CD8-positive, alpha-beta memory T cell (primary cell): ENCODE measurements around the gene CAPN3. TPM values are rescaled to one million over a fixed set of nuclear protein-coding genes. Genes with fewer than 3 reads are reported as not detected.

Experiments
- CTCF ChIA-PET: fragments of 350-600 bp; sonication (Branson Sonifier 250); formaldehyde crosslinking; loops from one replicate; lab custom pipeline; 2021; ENCODE audit warnings: antibody characterized with exemption; lab: Charles Lee
- POLR2A ChIA-PET: fragments of 350-600 bp; sonication (Branson Sonifier 250); formaldehyde crosslinking; loops from one replicate; lab custom pipeline; 2021; ENCODE audit warnings: antibody characterized with exemption; lab: Charles Lee
- DNase-seq, 5 donors: peaks; one replicate each; pipeline versions ENCODE4 v3.0.0 to v3.0.0-alpha.2; 2020 to 2022; ENCODE audit warnings: mixed read lengths in 1 of 5
- H3K27ac ChIP-seq: one replicate; pipeline ENCODE4 v1.7.0; 2013; ENCODE audit warnings: low read depth, mild to moderate bottlenecking, low read length, moderate library complexity
- H3K27me3 ChIP-seq: 2 replicates; pipeline ENCODE4 v1.7.0; 2013; ENCODE audit warnings: low read length, mild to moderate bottlenecking; ENCODE audit not compliant: insufficient read depth, poor library complexity, severe bottlenecking
- H3K36me3 ChIP-seq: 2 replicates; pipeline ENCODE4 v1.7.0; 2013; ENCODE audit warnings: mild to moderate bottlenecking, low read length, moderate library complexity; ENCODE audit not compliant: insufficient read depth
- H3K4me1 ChIP-seq: 2 replicates; pipeline ENCODE4 v1.7.0; 2013; ENCODE audit warnings: mild to moderate bottlenecking, low read length, moderate library complexity; ENCODE audit not compliant: insufficient read depth
- H3K4me3 ChIP-seq: 2 replicates; pipeline ENCODE4 v1.7.0; 2013; ENCODE audit warnings: mild to moderate bottlenecking, low read length
- H3K9me3 ChIP-seq: 2 replicates; pipeline ENCODE4 v1.7.0; 2013; ENCODE audit warnings: mild to moderate bottlenecking, low read length
- H3K27ac Mint-ChIP-seq, 8 donors: one replicate each; pipeline ENCODE4 v1.8.0; 2020 to 2021; ENCODE audit warnings: mixed read lengths in 8 of 8, mild to moderate bottlenecking in 6 of 8, inconsistent platforms in 3 of 8, moderate library complexity in 3 of 8
- H3K27me3 Mint-ChIP-seq, 2 donors: one replicate each; pipeline ENCODE4 v1.8.0; 2020 to 2021; ENCODE audit warnings: mixed read lengths in 2 of 2, mild to moderate bottlenecking in 1 of 2, moderate library complexity in 1 of 2
- H3K36me3 Mint-ChIP-seq, 3 donors: one replicate each; pipeline ENCODE4 v1.8.0; 2020 to 2021; ENCODE audit warnings: mixed read lengths in 3 of 3, inconsistent platforms in 1 of 3, mild to moderate bottlenecking in 1 of 3
- H3K4me1 Mint-ChIP-seq, 3 donors: one replicate each; pipeline ENCODE4 v1.8.0; 2020 to 2021; ENCODE audit warnings: mixed read lengths in 3 of 3, inconsistent platforms in 1 of 3, mild to moderate bottlenecking in 1 of 3
- H3K4me3 Mint-ChIP-seq, 7 donors: one replicate each; pipeline ENCODE4 v1.8.0; 2020 to 2021; ENCODE audit warnings: mixed read lengths in 7 of 7, mild to moderate bottlenecking in 6 of 7, moderate library complexity in 4 of 7, inconsistent platforms in 2 of 7
- H3K9me3 Mint-ChIP-seq, 5 donors: one replicate each; pipeline ENCODE4 v1.8.0; 2020 to 2022; ENCODE audit warnings: mixed read lengths in 5 of 5, mild to moderate bottlenecking in 3 of 5, moderate library complexity in 2 of 5, inconsistent platforms in 1 of 5
- polyA plus RNA-seq: library from polyadenylated mRNA; unstranded; fragments of 300-500 nt; fragmentation: Illumina TruSeq; gene quantifications from one replicate; pipeline ENCODE4 v1.2.3, GENCODE V29; 2021
- total RNA-seq, 2 experiments: library from RNA; stranded (reverse); gene quantifications; one replicate each; pipeline ENCODE4 v1.2.3, GENCODE V29; 2021

CAPN3 gene
- total and polyA plus RNA-seq, 3 experiments from 2014 or later, result 1.1 to 4.3 (median 3.3) TPM

- Histone ChIP-seq H3K27ac (no peak overlapping the region), H3K36me3 (peaks cover 40% of the 10 kb centered on the region), H3K4me3 (no peak overlapping the region), H3K27me3 (no peaks in the 10 kb centered on the region), H3K9me3 (no peaks in the 10 kb centered on the region), H3K4me1 (no peaks in the 10 kb centered on the region)
- peaks cover 0 to 10% (median 0%) of the 10 kb centered on the region in 3 donors for H3K4me1 Mint-ChIP-seq
- ChIA-PET CTCF (no interaction called here), POLR2A (no interaction called here)
- H3K27me3 Mint-ChIP-seq, result no peaks in the 10 kb centered on the region
- H3K27ac Mint-ChIP-seq, result no peak overlapping the region
- H3K36me3 Mint-ChIP-seq, result peaks cover 9 to 80% (median 35%) of the 10 kb centered on the region in 3 donors
- no peak overlapping the region for H3K4me3 Mint-ChIP-seq
- DNase-seq, result no peak
- H3K9me3 Mint-ChIP-seq, result no peaks in the 10 kb centered on the region
Observed at GRCh38 chr15:42447599-42447998, 88.3 kb downstream of the CAPN3 start.

- no peaks in the 10 kb centered on the region for H3K27me3 ChIP-seq
- H3K36me3 ChIP-seq, result peaks cover 40% of the 10 kb centered on the region
- no peaks in the 10 kb centered on the region for H3K9me3 Mint-ChIP-seq
- no peaks in the 10 kb centered on the region for H3K4me1 ChIP-seq
- H3K27me3 Mint-ChIP-seq, result no peaks in the 10 kb centered on the region
- peak overlapping the region in 2 of 8 donors; percentile 2 to 42 for H3K27ac Mint-ChIP-seq
- no peaks in the 10 kb centered on the region for H3K9me3 ChIP-seq
- H3K4me3 Mint-ChIP-seq, result no peak overlapping the region
- peaks cover 0 to 10% (median 0%) of the 10 kb centered on the region in 3 donors for H3K4me1 Mint-ChIP-seq
- DNase-seq, result no peak
- ChIA-PET POLR2A (no interaction called here), CTCF (no interaction called here)
- H3K36me3 Mint-ChIP-seq, result peaks cover 9 to 80% (median 35%) of the 10 kb centered on the region in 3 donors
- no peak overlapping the region for H3K27ac ChIP-seq
- H3K4me3 ChIP-seq, result no peak overlapping the region
Observed at GRCh38 chr15:42448281-42448680, 89.0 kb downstream of the CAPN3 start.

GRCh38 chr15:42449770-42450424, 90.6 kb downstream of the CAPN3 start:
- H3K4me3 ChIP-seq, result no peak overlapping the region
- ChIA-PET POLR2A (no interaction called here), CTCF (no interaction called here)
- Mint-ChIP-seq H3K27me3 (no peaks in the 10 kb centered on the region), H3K4me3 (no peak overlapping the region), H3K4me1 (peaks cover 0 to 14% (median 0%) of the 10 kb centered on the region in 3 donors), H3K9me3 (no peaks in the 10 kb centered on the region), H3K27ac (no peak overlapping the region), H3K36me3 (peaks cover 9 to 78% (median 37%) of the 10 kb centered on the region in 3 donors)
- H3K27me3 ChIP-seq, result no peaks in the 10 kb centered on the region
- H3K27ac ChIP-seq, result no peak overlapping the region
- H3K4me1 ChIP-seq, result no peaks in the 10 kb centered on the region
- DNase-seq, result no peak
- no peaks in the 10 kb centered on the region for H3K9me3 ChIP-seq
- H3K36me3 ChIP-seq, result peaks cover 36% of the 10 kb centered on the region

GRCh38 chr15:42450425-42450790, 91.1 kb downstream of the CAPN3 start:
- H3K4me1 Mint-ChIP-seq, result peaks cover 0 to 14% (median 0%) of the 10 kb centered on the region in 3 donors
- peaks cover 34% of the 10 kb centered on the region for H3K36me3 ChIP-seq
- H3K4me3 ChIP-seq, result no peak overlapping the region
- no peaks in the 10 kb centered on the region for H3K4me1 ChIP-seq
- no peaks in the 10 kb centered on the region for H3K9me3 ChIP-seq
- no peak overlapping the region for H3K4me3 Mint-ChIP-seq
- no peaks in the 10 kb centered on the region for H3K9me3 Mint-ChIP-seq
- peak overlapping the region in 1 of 8 donors; percentile 62 for H3K27ac Mint-ChIP-seq
- H3K27me3 Mint-ChIP-seq, result no peaks in the 10 kb centered on the region
- no peak overlapping the region for H3K27ac ChIP-seq
- CTCF ChIA-PET, result no interaction called here
- DNase-seq, result no peak
- POLR2A ChIA-PET, result no interaction called here
- H3K36me3 Mint-ChIP-seq, result peaks cover 9 to 73% (median 37%) of the 10 kb centered on the region in 3 donors
- no peaks in the 10 kb centered on the region for H3K27me3 ChIP-seq

GRCh38 chr15:42453826-42454225, 94.5 kb downstream of the CAPN3 start:
- peaks cover 9 to 54% (median 29%) of the 10 kb centered on the region in 3 donors for H3K36me3 Mint-ChIP-seq
- H3K9me3 ChIP-seq, result no peaks in the 10 kb centered on the region
- H3K4me3 ChIP-seq, result no peak overlapping the region
- H3K4me1 ChIP-seq, result no peaks in the 10 kb centered on the region
- ChIA-PET CTCF (no interaction called here), POLR2A (no interaction called here)
- no peak overlapping the region for H3K27ac ChIP-seq
- no peaks in the 10 kb centered on the region for H3K27me3 Mint-ChIP-seq
- no peaks in the 10 kb centered on the region for H3K9me3 Mint-ChIP-seq
- no peaks in the 10 kb centered on the region for H3K27me3 ChIP-seq
- H3K4me1 Mint-ChIP-seq, result peaks cover 9 to 18% (median 10%) of the 10 kb centered on the region in 3 donors
- DNase-seq, result no peak
- no peak overlapping the region for H3K4me3 Mint-ChIP-seq
- H3K27ac Mint-ChIP-seq, result peak overlapping the region in 1 of 8 donors; percentile 38
- peaks cover 26% of the 10 kb centered on the region for H3K36me3 ChIP-seq

GRCh38 chr15:42456531-42456930, 97.2 kb downstream of the CAPN3 start:
- no peaks in the 10 kb centered on the region for H3K27me3 Mint-ChIP-seq
- ChIA-PET POLR2A (no interaction called here), CTCF (interaction anchor here (1.5 kb wide), 1 partner anchor 16 kb away, joined by 4 read pairs; no protein-coding TSS in a partner anchor)
- H3K4me3 Mint-ChIP-seq, result no peak overlapping the region
- DNase-seq, result no peak
- no peak overlapping the region for H3K27ac Mint-ChIP-seq
- peaks cover 3 to 31% (median 11%) of the 10 kb centered on the region in 3 donors for H3K36me3 Mint-ChIP-seq
- no peaks in the 10 kb centered on the region for H3K9me3 Mint-ChIP-seq
- Histone ChIP-seq H3K27me3 (no peaks in the 10 kb centered on the region), H3K4me3 (no peak overlapping the region), H3K36me3 (peaks cover 7% of the 10 kb centered on the region), H3K4me1 (no peaks in the 10 kb centered on the region), H3K9me3 (no peaks in the 10 kb centered on the region), H3K27ac (no peak overlapping the region)
- peaks cover 8 to 15% (median 13%) of the 10 kb centered on the region in 3 donors for H3K4me1 Mint-ChIP-seq

GRCh38 chr15:42456971-42457370, 97.7 kb downstream of the CAPN3 start:
- Histone ChIP-seq H3K9me3 (no peaks in the 10 kb centered on the region), H3K27me3 (no peaks in the 10 kb centered on the region), H3K4me3 (no peak overlapping the region), H3K4me1 (no peaks in the 10 kb centered on the region), H3K27ac (no peak overlapping the region), H3K36me3 (peaks cover 5% of the 10 kb centered on the region)
- Mint-ChIP-seq H3K4me3 (no peak overlapping the region), H3K27ac (peak overlapping the region in 1 of 8 donors; percentile 26), H3K9me3 (no peaks in the 10 kb centered on the region), H3K27me3 (no peaks in the 10 kb centered on the region), H3K36me3 (peaks cover 0 to 32% (median 8%) of the 10 kb centered on the region in 3 donors), H3K4me1 (peaks cover 8 to 18% (median 13%) of the 10 kb centered on the region in 3 donors)
- ChIA-PET POLR2A (no interaction called here), CTCF (interaction anchor here (1.5 kb wide), 1 partner anchor 15 kb away, joined by 4 read pairs; no protein-coding TSS in a partner anchor)
- DNase-seq, result no peak
